Right lobe of liver (tissue), 6 donors: ENCODE data around the gene RNF166. TPM values are rescaled to one million over a fixed set of nuclear protein-coding genes. Genes with fewer than 3 reads are reported as not detected.

Experiments
- ATAC-seq, 4 donors: fragments of 200-7000 bp; cut with Tn5 transposase; one replicate each; pipeline ENCODE4 v1.9.1; 2020; ENCODE audit warnings: mild to moderate bottlenecking in 4 of 4, moderate library complexity in 4 of 4
- DNase-seq, 3 donors: peaks; one replicate each; pipeline ENCODE4 v3.0.0-alpha.2; 2020
- H3K27ac ChIP-seq, 3 donors: fragments of 200-600 bp; one replicate each; pipeline ENCODE4 v1.8.0; 2022
- H3K27me3 ChIP-seq, 2 donors: fragments of 200-600 bp; one replicate each; pipeline ENCODE4 v1.8.0; 2022
- H3K36me3 ChIP-seq, 4 donors: fragments of 200-600 bp; sonication (generic) in 1 of 4; one replicate each; pipeline versions ENCODE4 v1.5.1 to v1.8.0; 2017 to 2022; ENCODE audit warnings: control low read depth in 1 of 4
- H3K4me1 ChIP-seq, 4 donors: fragments of 200-600 bp; sonication (generic) in 1 of 4; one replicate each; pipeline versions ENCODE4 v1.5.1 to v1.8.0; 2017 to 2022; ENCODE audit warnings: control low read depth in 1 of 4
- H3K4me3 ChIP-seq, 3 donors: fragments of 200-600 bp; one replicate each; pipeline ENCODE4 v1.8.0; 2022
- H3K9me3 ChIP-seq, 4 donors: fragments of 200-600 bp; sonication (generic) in 1 of 4; one replicate each; pipeline versions ENCODE4 v1.5.1 to v1.8.0; 2017 to 2022; ENCODE audit warnings: control low read depth in 1 of 4
- CTCF ChIP-seq, 4 donors: fragments of 200-600 bp in 3 of 4; fragments of 450-650 bp in 1 of 4; IDR thresholded peaks; one replicate each; pipeline versions ENCODE4 v1.5.1 to v1.8.0; 2016 to 2022; ENCODE audit warnings: antibody characterized with exemption in 4 of 4, mild to moderate bottlenecking in 2 of 4
- POLR2A ChIP-seq: fragments of 450-650 bp; IDR thresholded peaks from one replicate; pipeline ENCODE4 v1.6.1; 2017; ENCODE audit warnings: antibody characterized with exemption, mild to moderate bottlenecking
- WGBS: methylation state at CpG from one replicate; pipeline ENCODE4 v1.1.6; 2018; ENCODE audit warnings: low coverage, low lambda C conversion rate; ENCODE audit not compliant: insufficient coverage; ENCODE audit errors: missing lambda C conversion rate; 5-methylcytosine and 5-hydroxymethylcytosine counted together
- intact Hi-C, 2 donors: fragments of 100-400 bp; cut with DNase I; formaldehyde crosslinking; loops; one replicate each; pipeline versions ENCODE4 v1.11.2 to v1.14.1; 2022
- total RNA-seq, 6 experiments: library from RNA; depleted of rRNA in 2 of 6; stranded (reverse); fragments of >200 nt in 2 of 6; fragmentation: NEBNext Ultra II Directional in 3 of 6; extraction: Animal tissue kit (Norgen Biotek cat#: 25700) in 3 of 6; gene quantifications; one replicate each; pipeline versions ENCODE4 v1.1.0 to v1.2.4, GENCODE V29; 2016 to 2023
- donor health status: DM: no; HTN: yes; CAD: no.
- donor health status: DM: no; HTN: no; CAD: no.
- donor health status: DM: no; HTN: no; CAD: no.
- donor health status: DM: no; HTN: yes; CAD: no.
- donor health status: DM: no; HTN: yes; CAD: no.

The RNF166 gene
- total RNA-seq, 6 experiments from 2014 or later = 8.1 to 12.8 (median 10.0) TPM

GRCh38 chr16:88659160-88659559, 47.0 kb downstream of the RNF166 start:
- intact Hi-C loops = no loop called here
- H3K27ac ChIP-seq = no peak overlapping the region
- peaks cover 0 to 12% (median 2%) of the 10 kb centered on the region in 4 donors for H3K4me1 ChIP-seq
- TF ChIP-seq POLR2A = no peak
- TF ChIP-seq CTCF (IDR thresholded peaks at IDR 0.05) = no peak
- peaks cover 0 to 27% (median 0%) of the 10 kb centered on the region in 4 donors for H3K36me3 ChIP-seq
- no peaks in the 10 kb centered on the region for H3K27me3 ChIP-seq
- ATAC-seq (no peak), DNase-seq (no peak)
- H3K9me3 ChIP-seq = no peaks in the 10 kb centered on the region
- H3K4me3 ChIP-seq = no peak overlapping the region
- 40% methylated on average over 2 of the region's 25 CpGs for WGBS

- Histone ChIP-seq H3K9me3 (no peaks in the 10 kb centered on the region), H3K36me3 (peaks cover 0 to 27% (median 0%) of the 10 kb centered on the region in 4 donors), H3K27ac (no peak overlapping the region), H3K27me3 (no peaks in the 10 kb centered on the region), H3K4me1 (peaks cover 0 to 8% (median 0%) of the 10 kb centered on the region in 4 donors), H3K4me3 (no peak overlapping the region)
- WGBS = 93% methylated on average over 10 of the region's 15 CpGs
- DNase-seq (no peak), ATAC-seq (no peak)
- TF ChIP-seq CTCF (IDR thresholded peaks at IDR 0.05) (no peak), POLR2A (no peak)
- intact Hi-C loops = no loop called here
Observed at GRCh38 chr16:88658714-88659113, 47.5 kb downstream of the RNF166 start.

GRCh38 chr16:88657371-88657770, 48.8 kb downstream of the RNF166 start:
- no peak overlapping the region for H3K4me3 ChIP-seq
- TF ChIP-seq POLR2A (no peak), CTCF (IDR thresholded peaks at IDR 0.05) (no peak)
- no peak overlapping the region for H3K27ac ChIP-seq
- WGBS = no CpG with 5 or more reads among the region's 19 CpGs
- peaks cover 0 to 8% (median 0%) of the 10 kb centered on the region in 4 donors for H3K4me1 ChIP-seq
- no peaks in the 10 kb centered on the region for H3K9me3 ChIP-seq
- H3K27me3 ChIP-seq = no peaks in the 10 kb centered on the region
- DNase-seq (no peak), ATAC-seq (no peak)
- intact Hi-C loops = no loop called here
- H3K36me3 ChIP-seq = peaks cover 0 to 36% (median 0%) of the 10 kb centered on the region in 4 donors

- ATAC-seq (no peak), DNase-seq (no peak)
- H3K27ac ChIP-seq = no peak overlapping the region
- H3K4me1 ChIP-seq = peaks cover 0 to 6% (median 0%) of the 10 kb centered on the region in 4 donors
- intact Hi-C loops = no loop called here
- peaks cover 0 to 36% (median 0%) of the 10 kb centered on the region in 4 donors for H3K36me3 ChIP-seq
- H3K27me3 ChIP-seq = no peaks in the 10 kb centered on the region
- WGBS = 71% methylated on average over 4 of the region's 25 CpGs
- H3K9me3 ChIP-seq = no peaks in the 10 kb centered on the region
- H3K4me3 ChIP-seq = no peak overlapping the region
- TF ChIP-seq CTCF (IDR thresholded peaks at IDR 0.05) = no peak
- no peak for TF ChIP-seq POLR2A
Observed at GRCh38 chr16:88656291-88656980, 49.8 kb downstream of the RNF166 start.
